OCI-LY7 (cell line): ENCODE results near the gene NAA40. TPM values are rescaled to one million over a fixed set of nuclear protein-coding genes. Genes with fewer than 3 reads are reported as not detected.

Experiments
- BruUV-seq: library from RNA; stranded (reverse); fragments of 400-500 nt; replicated peaks from 2 replicates; lab custom pipeline; 2021; lab: Mats Ljungman, UMichigan
- CTCF ChIA-PET: fragments of 300-600 bp; sonication (Branson Sonifier 250); formaldehyde crosslinking; loops from one replicate; lab custom pipeline; 2022; ENCODE audit warnings: antibody characterized with exemption; ENCODE audit not compliant: unreplicated experiment; lab: Charles Lee
- POLR2A ChIA-PET: fragments of 300-600 bp; sonication (Branson Sonifier 250); formaldehyde crosslinking; loops from one replicate; lab custom pipeline; 2022; ENCODE audit warnings: antibody characterized with exemption; lab: Charles Lee
- DNase-seq: peaks from one replicate; pipeline ENCODE4 v3.0.0-alpha.2; 2015; ENCODE audit warnings: low spot score
- H2AFZ ChIP-seq: fragments of 200-600 bp; sonication (generic), shearing (Covaris generic); 2 replicates; pipeline ENCODE4 v1.6.1; 2014; ENCODE audit warnings: mild to moderate bottlenecking, antibody characterized with exemption, low read length, moderate library complexity
- H3K27ac ChIP-seq: fragments of 200-600 bp; sonication (generic); 2 replicates; pipeline ENCODE4 v1.5.1; 2014; ENCODE audit warnings: mixed run types, low read depth, mild to moderate bottlenecking, moderate library complexity, low read length, inconsistent platforms; ENCODE audit not compliant: poor library complexity, severe bottlenecking
- H3K36me3 ChIP-seq: fragments of 200-600 bp; sonication (generic); 2 replicates; pipeline ENCODE4 v1.6.1; 2014; ENCODE audit warnings: mild to moderate bottlenecking, antibody characterized with exemption, low read length, moderate library complexity, mixed read lengths; ENCODE audit not compliant: insufficient read depth
- H3K4me1 ChIP-seq: fragments of 200-600 bp; sonication (generic); 2 replicates; pipeline ENCODE4 v1.5.1; 2014; ENCODE audit warnings: mild to moderate bottlenecking, low read length; ENCODE audit not compliant: insufficient read depth, poor library complexity, severe bottlenecking
- H3K4me2 ChIP-seq: fragments of 200-600 bp; sonication (generic); 2 replicates; pipeline ENCODE4 v1.6.1; 2014; ENCODE audit warnings: mild to moderate bottlenecking, low read length
- H3K4me3 ChIP-seq: fragments of 200-600 bp; sonication (generic); 2 replicates; pipeline ENCODE4 v1.5.1; 2014; ENCODE audit warnings: mild to moderate bottlenecking, low read depth, low read length; ENCODE audit not compliant: poor library complexity, severe bottlenecking
- H3K79me2 ChIP-seq: fragments of 200-600 bp; sonication (generic); 2 replicates; pipeline ENCODE4 v1.6.1; 2016; ENCODE audit warnings: low read depth, mild to moderate bottlenecking, low read length, moderate library complexity, mixed read lengths; ENCODE audit not compliant: insufficient read depth
- H3K9me2 ChIP-seq: fragments of 200-600 bp; sonication (generic); 2 replicates; pipeline ENCODE4 v1.6.1; 2016; ENCODE audit warnings: mild to moderate bottlenecking, low read length, mixed read lengths; ENCODE audit not compliant: insufficient read depth
- H3K9me3 ChIP-seq: fragments of 200-600 bp; sonication (generic); 2 replicates; pipeline ENCODE4 v1.6.1; 2014; ENCODE audit warnings: mild to moderate bottlenecking, mixed run types, low read length, mixed read lengths
- H4K20me1 ChIP-seq: fragments of 200-600 bp; sonication (generic); 2 replicates; pipeline ENCODE4 v1.6.1; 2014; ENCODE audit warnings: mild to moderate bottlenecking, antibody characterized with exemption, low read length, moderate library complexity, mixed read lengths; ENCODE audit not compliant: insufficient read depth
- EZH2phosphoT487 ChIP-seq: fragments of 200-600 bp; sonication (generic); IDR thresholded peaks from 2 replicates; pipeline ENCODE4 v1.6.1; 2018; ENCODE audit warnings: low read depth, borderline replicate concordance, mild to moderate bottlenecking, mixed run types, antibody characterized with exemption, low read length, moderate library complexity, mixed read lengths
- intact Hi-C: fragments of 100-400 bp; cut with micrococcal nuclease; formaldehyde crosslinking; loops from one replicate; pipeline ENCODE4 v1.10.0; 2022; ENCODE audit not compliant: unreplicated experiment
- total RNA-seq, 2 experiments: library from RNA; depleted of rRNA in 1 of 2; stranded (reverse); fragments of >200 nt in 1 of 2; shearing (Covaris generic) in 1 of 2; gene quantifications; 2 replicates each; pipeline ENCODE4 v1.2.3, GENCODE V29; 2014 to 2022
- TF ChIP-seq, protein P1 (sequence below): fragments of 200-600 bp; sonication (generic); conservative IDR thresholded peaks from 2 replicates; pipeline ENCODE4 v1.5.1; 2014; ENCODE audit warnings: mild to moderate bottlenecking, antibody characterized with exemption, low read length, moderate library complexity, mixed read lengths

NAA40 gene
- total RNA-seq, 2 experiments from 2014 or later = 24.5 to 45.5 TPM

DNA sequence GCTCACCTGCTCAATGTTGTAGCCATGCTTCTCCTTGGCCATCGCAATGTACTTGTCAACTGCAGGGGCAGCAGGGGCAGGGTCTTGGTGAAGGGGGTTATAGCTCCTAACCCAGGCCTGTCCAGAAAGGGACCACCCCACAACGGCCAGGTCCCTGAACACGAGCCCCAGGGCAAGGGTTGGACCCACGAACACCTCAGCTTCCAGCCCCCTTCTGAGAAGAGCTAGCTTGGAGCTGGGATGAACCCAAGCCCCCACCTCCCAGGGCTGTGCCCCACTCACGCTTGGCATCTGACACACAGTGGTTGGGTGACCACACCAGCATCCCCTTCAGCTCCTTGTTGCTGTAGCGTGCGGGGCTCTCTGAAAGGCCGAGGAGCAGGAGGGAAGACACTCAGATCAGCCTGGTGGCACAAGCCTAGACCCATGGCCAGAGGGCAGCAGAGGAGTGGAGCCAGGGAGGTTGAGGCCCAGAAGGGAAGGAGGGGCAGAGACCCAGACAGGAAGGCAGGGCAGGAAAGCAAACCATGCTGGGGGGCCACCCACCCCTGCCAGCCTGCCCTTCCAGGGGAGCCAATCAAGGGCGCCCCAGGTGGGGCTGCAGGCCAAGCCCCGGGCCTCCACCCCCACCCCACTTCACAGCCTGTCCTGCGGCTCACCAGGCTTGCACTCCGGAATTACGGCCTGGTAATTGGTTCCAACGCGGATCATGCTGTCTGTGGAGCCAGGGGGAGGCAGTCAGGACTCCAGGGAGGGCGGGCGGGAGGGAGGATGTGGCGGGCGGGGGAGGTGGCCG is 23.7 kb upstream of the NAA40 start:
- Histone ChIP-seq H3K27ac (no peak overlapping the region), H3K4me3 (no peak overlapping the region), H3K9me3 (no peaks in the 10 kb centered on the region), H3K4me2 (no peak overlapping the region), H3K9me2 (no peaks in the 10 kb centered on the region), H2AFZ (no peak overlapping the region), H3K4me1 (peaks cover 28% of the 10 kb centered on the region), H3K36me3 (no peaks in the 10 kb centered on the region; the same call in 1 of the 2 replicates), H3K79me2 (no peaks in the 10 kb centered on the region), H4K20me1 (no peaks in the 10 kb centered on the region)
- TF ChIP-seq, protein P1, sequence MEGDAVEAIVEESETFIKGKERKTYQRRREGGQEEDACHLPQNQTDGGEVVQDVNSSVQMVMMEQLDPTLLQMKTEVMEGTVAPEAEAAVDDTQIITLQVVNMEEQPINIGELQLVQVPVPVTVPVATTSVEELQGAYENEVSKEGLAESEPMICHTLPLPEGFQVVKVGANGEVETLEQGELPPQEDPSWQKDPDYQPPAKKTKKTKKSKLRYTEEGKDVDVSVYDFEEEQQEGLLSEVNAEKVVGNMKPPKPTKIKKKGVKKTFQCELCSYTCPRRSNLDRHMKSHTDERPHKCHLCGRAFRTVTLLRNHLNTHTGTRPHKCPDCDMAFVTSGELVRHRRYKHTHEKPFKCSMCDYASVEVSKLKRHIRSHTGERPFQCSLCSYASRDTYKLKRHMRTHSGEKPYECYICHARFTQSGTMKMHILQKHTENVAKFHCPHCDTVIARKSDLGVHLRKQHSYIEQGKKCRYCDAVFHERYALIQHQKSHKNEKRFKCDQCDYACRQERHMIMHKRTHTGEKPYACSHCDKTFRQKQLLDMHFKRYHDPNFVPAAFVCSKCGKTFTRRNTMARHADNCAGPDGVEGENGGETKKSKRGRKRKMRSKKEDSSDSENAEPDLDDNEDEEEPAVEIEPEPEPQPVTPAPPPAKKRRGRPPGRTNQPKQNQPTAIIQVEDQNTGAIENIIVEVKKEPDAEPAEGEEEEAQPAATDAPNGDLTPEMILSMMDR = no peak
- TF ChIP-seq EZH2phosphoT487 = no peak
- intact Hi-C loops = no loop called here
- BruUV-seq = no TSS peak
- ChIA-PET CTCF (interaction anchor here (0.6 kb wide), 1 partner anchor 24 kb away, joined by 4 read pairs; no protein-coding TSS in a partner anchor), POLR2A (no interaction called here)
- no peak for DNase-seq

DNA sequence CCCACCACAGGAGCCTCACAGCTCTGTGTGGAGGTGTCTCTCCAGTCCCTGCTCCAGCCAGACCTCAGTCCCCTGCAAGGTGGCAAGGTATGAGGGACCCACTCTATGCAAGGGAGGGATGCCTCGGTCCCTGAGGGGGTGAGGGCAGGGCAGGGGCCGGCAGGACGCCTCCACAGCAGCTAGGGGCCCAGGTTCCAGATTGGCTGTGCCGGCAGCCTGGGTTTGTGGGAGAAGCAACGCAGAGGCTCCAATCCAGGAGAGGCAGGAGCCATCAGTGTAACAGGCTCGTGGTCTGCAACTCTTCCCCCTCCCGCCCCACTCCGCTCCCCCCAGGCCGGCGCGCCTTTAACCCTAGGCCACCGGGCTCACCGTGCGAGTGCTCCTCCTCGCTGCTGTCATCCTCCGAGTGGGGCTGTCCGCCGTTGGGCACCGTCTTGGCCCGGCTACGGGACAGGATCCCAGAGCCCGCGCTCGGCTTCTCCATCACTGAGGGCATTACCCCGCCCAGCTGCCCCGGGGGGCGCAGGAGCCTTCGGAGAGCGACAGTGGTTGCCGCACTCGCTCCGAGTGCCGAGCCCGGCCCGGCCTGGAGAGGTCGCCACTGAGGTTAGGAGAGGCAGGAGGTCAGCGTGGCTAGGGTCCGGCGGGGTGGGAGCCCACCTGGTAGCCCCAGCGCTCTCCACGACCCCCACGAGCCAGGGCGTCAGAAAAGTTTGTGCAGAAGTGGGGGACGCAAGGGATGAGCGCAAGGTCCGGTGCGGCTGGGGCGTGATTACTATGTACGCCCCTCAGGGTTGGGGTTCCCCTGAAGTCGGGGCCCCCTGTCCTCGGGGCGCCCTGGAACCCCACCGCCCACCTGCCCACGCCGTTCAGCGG is 22.6 kb upstream of the NAA40 start:
- Histone ChIP-seq H4K20me1 (no peaks in the 10 kb centered on the region), H3K36me3 (no peaks in the 10 kb centered on the region), H3K9me3 (no peaks in the 10 kb centered on the region), H3K4me1 (peaks cover 32% of the 10 kb centered on the region), H3K9me2 (no peaks in the 10 kb centered on the region), H2AFZ (0 out of 2 replicates have a peak overlapping the region, but pooled peaks have one; percentile 34), H3K4me2 (peak overlapping the region; percentile 84), H3K4me3 (peak overlapping the region; percentile 71), H3K79me2 (no peaks in the 10 kb centered on the region), H3K27ac (no peak overlapping the region)
- BruUV-seq = no TSS peak
- peak; percentile 55 for DNase-seq
- POLR2A ChIA-PET = no interaction called here
- TF ChIP-seq, protein P1 = peak; percentile 76
- no peak for TF ChIP-seq EZH2phosphoT487
- CTCF ChIA-PET = interaction anchor here (0.6 kb wide), 2 partner anchors 25 to 236 kb away, joined by 4 read pairs; no protein-coding TSS in a partner anchor
- intact Hi-C loops = loop anchor here (2.0 kb wide), 2 partner anchors 23 to 77 kb away; partner anchors contain the start of genes MARK2 and NAA40
